Activated T-helper 1 cell treated with anti-CD3 and anti-CD28 coated beads, Interleukin-12 subunit alpha, Interleukin-12 subunit beta, Interleukin-2, Interleukin-4 antibody, amounts not matched to agents 30 ng/mL and 10 ng/mL and 1 ng/mL, durations not matched to agents 14 hours and 24 hours and 36 hours (primary cell): Measurements from ENCODE around the gene TBC1D22A. TPM values are rescaled to one million over a fixed set of nuclear protein-coding genes. Genes with fewer than 3 reads are reported as not detected.
"Not testable (repeated sequence)": the region's sequence is repeated elsewhere in the genome, so short reads cannot be mapped to it uniquely, and the experiment has no call there.

ENCODE experiments used
- DNase-seq: peaks from one replicate; pipeline ENCODE4 v3.0.0; 2021; ENCODE audit warnings: low spot score
- H3K27ac Mint-ChIP-seq: one replicate; pipeline ENCODE4 v1.8.0; 2021; ENCODE audit warnings: mild to moderate bottlenecking, mixed read lengths
- H3K27me3 Mint-ChIP-seq: one replicate; pipeline ENCODE4 v1.8.0; 2022; ENCODE audit warnings: mild to moderate bottlenecking, moderate library complexity, mixed read lengths; ENCODE audit not compliant: insufficient read depth
- H3K36me3 Mint-ChIP-seq: one replicate; pipeline ENCODE4 v1.8.0; 2021; ENCODE audit warnings: low read depth, mixed read lengths
- H3K4me1 Mint-ChIP-seq: one replicate; pipeline ENCODE4 v1.8.0; 2021; ENCODE audit warnings: low read depth, mixed read lengths
- H3K4me3 Mint-ChIP-seq: one replicate; pipeline ENCODE4 v1.8.0; 2021; ENCODE audit warnings: mild to moderate bottlenecking, moderate library complexity, mixed read lengths
- H3K9me3 Mint-ChIP-seq: one replicate; pipeline ENCODE4 v1.8.0; 2021; ENCODE audit warnings: mixed read lengths
- intact Hi-C: fragments of 100-400 bp; cut with micrococcal nuclease; formaldehyde crosslinking; loops from one replicate; pipeline ENCODE4 v1.15.1; 2024
- total RNA-seq: library from RNA; stranded (reverse); gene quantifications from 2 replicates; pipeline ENCODE4 v1.2.3, GENCODE V29; 2022

TBC1D22A gene
- total RNA-seq, 1 donor from 2014 or later: 42.4 TPM

DNA sequence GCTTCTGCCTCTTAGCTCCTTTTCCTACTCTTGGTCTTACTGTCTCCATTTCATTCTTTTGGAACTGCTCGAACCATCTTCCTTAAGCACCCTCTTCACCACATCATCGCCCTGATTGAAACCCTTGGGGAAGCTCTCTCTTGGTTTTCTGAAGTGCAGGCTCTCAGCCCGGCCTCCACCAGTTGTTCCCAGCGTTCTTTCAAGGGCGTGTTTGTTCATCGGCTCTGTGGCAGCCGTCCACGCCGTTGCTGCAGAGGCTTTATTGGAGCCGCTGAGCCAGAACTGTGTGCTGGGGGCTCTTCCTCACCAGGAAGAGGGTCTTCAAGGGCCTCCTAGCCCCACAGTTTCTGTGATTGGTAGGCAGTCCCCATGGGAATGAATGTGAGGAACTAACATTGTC is 214.1 kb downstream of the TBC1D22A start:
- Mint-ChIP-seq H3K27ac (no peak overlapping the region), H3K9me3 (no peaks in the 10 kb centered on the region), H3K4me3 (no peak overlapping the region), H3K36me3 (peaks cover 14% of the 10 kb centered on the region), H3K4me1 (no peaks in the 10 kb centered on the region), H3K27me3 (no peaks in the 10 kb centered on the region)
- intact Hi-C loops: no loop called here
- no peak for DNase-seq

- intact Hi-C loops: no loop called here
- H3K27me3 Mint-ChIP-seq: no peaks in the 10 kb centered on the region
- H3K4me3 Mint-ChIP-seq: no peak overlapping the region
- H3K36me3 Mint-ChIP-seq: peaks cover 14% of the 10 kb centered on the region
- no peaks in the 10 kb centered on the region for H3K9me3 Mint-ChIP-seq
- H3K27ac Mint-ChIP-seq: no peak overlapping the region
- no peak for DNase-seq
- no peaks in the 10 kb centered on the region for H3K4me1 Mint-ChIP-seq
These were observed 215.3 kb downstream of the TBC1D22A start for GRCh38 chr22:46977656-46978343.

- intact Hi-C loops, H3K27me3 Mint-ChIP-seq, DNase-seq, H3K9me3 Mint-ChIP-seq, H3K27ac Mint-ChIP-seq, H3K4me3 Mint-ChIP-seq, H3K4me1 Mint-ChIP-seq: not testable (repeated sequence)
- H3K36me3 Mint-ChIP-seq: peaks cover 17% of the 10 kb centered on the region
These were observed 216.2 kb downstream of the TBC1D22A start for GRCh38 chr22:46978668-46979067.

GRCh38 chr22:46979506-46979905 is 217.1 kb downstream of the TBC1D22A start:
- Mint-ChIP-seq H3K9me3 (no peaks in the 10 kb centered on the region), H3K27ac (no peak overlapping the region), H3K27me3 (no peaks in the 10 kb centered on the region), H3K4me1 (no peaks in the 10 kb centered on the region), H3K4me3 (no peak overlapping the region), H3K36me3 (peaks cover 17% of the 10 kb centered on the region)
- DNase-seq: no peak
- intact Hi-C loops: no loop called here

DNA sequence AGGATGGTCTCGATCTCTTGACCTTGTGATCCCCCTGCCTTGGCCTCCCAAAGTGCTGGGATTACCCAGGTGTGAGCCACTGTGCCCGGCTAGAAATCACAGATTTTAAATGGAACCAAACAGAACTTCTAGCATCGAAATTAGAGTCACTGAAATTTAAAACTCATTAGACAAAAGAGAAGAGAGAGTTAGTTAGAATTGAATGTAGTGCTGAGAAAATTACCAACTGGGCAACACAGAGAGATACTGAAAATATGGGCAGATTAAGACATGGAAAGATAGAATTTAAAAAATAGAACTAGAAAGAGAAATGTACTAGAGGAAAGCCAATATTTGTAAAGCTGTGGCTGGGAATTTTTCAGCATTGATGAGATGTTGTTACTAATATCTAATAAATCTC is 217.9 kb downstream of the TBC1D22A start:
- intact Hi-C loops: no loop called here
- no peaks in the 10 kb centered on the region for H3K4me1 Mint-ChIP-seq
- H3K4me3 Mint-ChIP-seq: no peak overlapping the region
- no peak overlapping the region for H3K27ac Mint-ChIP-seq
- peaks cover 17% of the 10 kb centered on the region for H3K36me3 Mint-ChIP-seq
- H3K27me3 Mint-ChIP-seq: no peaks in the 10 kb centered on the region
- H3K9me3 Mint-ChIP-seq: no peaks in the 10 kb centered on the region
- no peak for DNase-seq

DNA sequence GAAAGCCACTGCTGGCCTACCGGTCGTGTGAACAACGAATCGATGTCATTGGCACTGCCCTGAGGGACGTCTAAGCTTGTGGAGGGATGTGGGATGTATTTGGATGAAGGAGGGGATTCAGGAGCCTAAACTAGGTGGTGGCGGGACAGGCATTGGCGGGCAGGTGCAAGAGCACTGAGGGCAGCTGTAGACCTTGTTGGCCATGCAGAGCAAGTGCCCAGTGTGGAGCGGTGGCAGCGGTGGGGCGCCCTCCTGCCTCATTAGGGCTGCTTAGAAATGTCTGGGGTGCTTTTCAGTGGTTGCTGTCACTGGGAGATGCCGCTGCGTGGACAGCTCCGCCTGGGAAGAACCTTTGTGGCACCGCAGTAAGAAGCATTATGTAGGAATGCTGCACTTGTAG is 220.2 kb downstream of the TBC1D22A start:
- Mint-ChIP-seq H3K27ac (no peak overlapping the region), H3K36me3 (peaks cover 17% of the 10 kb centered on the region), H3K4me1 (no peaks in the 10 kb centered on the region), H3K27me3 (no peaks in the 10 kb centered on the region), H3K4me3 (no peak overlapping the region), H3K9me3 (no peaks in the 10 kb centered on the region)
- DNase-seq: no peak
- intact Hi-C loops: no loop called here

- no peaks in the 10 kb centered on the region for H3K27me3 Mint-ChIP-seq
- no peak overlapping the region for H3K27ac Mint-ChIP-seq
- intact Hi-C loops: no loop called here
- no peak overlapping the region for H3K4me3 Mint-ChIP-seq
- peaks cover 14% of the 10 kb centered on the region for H3K36me3 Mint-ChIP-seq
- H3K4me1 Mint-ChIP-seq: no peaks in the 10 kb centered on the region
- no peak for DNase-seq
- no peaks in the 10 kb centered on the region for H3K9me3 Mint-ChIP-seq
These were observed 220.6 kb downstream of the TBC1D22A start for GRCh38 chr22:46983046-46983445.

GRCh38 chr22:46984751-46985506 is 222.5 kb downstream of the TBC1D22A start:
- Mint-ChIP-seq H3K4me1 (no peaks in the 10 kb centered on the region), H3K9me3 (no peaks in the 10 kb centered on the region), H3K4me3 (no peak overlapping the region), H3K27me3 (no peaks in the 10 kb centered on the region), H3K27ac (no peak overlapping the region), H3K36me3 (peaks cover 7% of the 10 kb centered on the region)
- intact Hi-C loops: no loop called here
- DNase-seq: no peak

DNA sequence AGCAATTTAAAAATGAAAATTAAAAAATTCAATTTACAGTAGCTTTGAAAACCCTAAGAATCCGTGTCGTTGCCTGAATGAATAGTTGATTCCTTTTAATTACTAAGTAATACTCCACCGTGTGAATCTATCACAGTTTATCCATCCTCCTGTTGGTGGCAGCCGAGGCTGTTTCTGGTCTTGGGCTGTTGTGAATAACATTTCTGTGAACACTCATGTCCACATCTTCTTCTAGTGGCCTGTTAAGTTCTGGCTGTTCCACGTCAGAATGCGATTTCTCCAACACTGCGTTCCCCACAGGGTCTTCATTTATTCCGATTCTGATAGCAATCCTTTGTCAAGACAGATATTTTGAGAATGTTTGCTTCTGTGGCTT is 223.0 kb downstream of the TBC1D22A start:
- H3K4me1 Mint-ChIP-seq: no peaks in the 10 kb centered on the region
- no peak for DNase-seq
- H3K4me3 Mint-ChIP-seq: no peak overlapping the region

DNA sequence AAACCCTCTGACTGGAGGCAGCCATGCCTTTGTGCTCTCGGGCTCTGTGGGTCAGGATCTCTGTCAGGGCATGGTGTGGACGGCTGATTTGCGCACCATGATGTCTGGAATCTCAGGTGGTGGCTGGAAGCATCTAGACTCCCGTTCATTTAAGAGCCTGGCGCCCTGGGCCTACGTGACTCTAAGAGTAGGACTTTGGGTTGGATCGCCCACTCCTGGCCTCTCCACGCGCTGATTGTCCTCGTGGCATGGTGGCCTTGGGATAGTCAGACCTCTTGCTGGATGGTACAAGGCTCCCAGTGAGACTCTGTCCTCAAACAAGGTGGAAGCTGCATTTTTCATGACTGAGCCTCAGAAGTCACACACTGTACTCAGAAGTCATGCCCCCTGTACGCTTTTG is 224.3 kb downstream of the TBC1D22A start:
- Mint-ChIP-seq H3K4me3 (no peak overlapping the region), H3K27ac (no peak overlapping the region), H3K27me3 (no peaks in the 10 kb centered on the region), H3K36me3 (peaks cover 7% of the 10 kb centered on the region), H3K4me1 (no peaks in the 10 kb centered on the region), H3K9me3 (no peaks in the 10 kb centered on the region)
- intact Hi-C loops: no loop called here
- DNase-seq: no peak

More for the DNA sequence above, 223.0 kb downstream of the TBC1D22A start:
- Mint-ChIP-seq H3K27me3 (no peaks in the 10 kb centered on the region), H3K9me3 (no peaks in the 10 kb centered on the region), H3K36me3 (peaks cover 7% of the 10 kb centered on the region), H3K27ac (no peak overlapping the region)
- intact Hi-C loops: no loop called here

DNA sequence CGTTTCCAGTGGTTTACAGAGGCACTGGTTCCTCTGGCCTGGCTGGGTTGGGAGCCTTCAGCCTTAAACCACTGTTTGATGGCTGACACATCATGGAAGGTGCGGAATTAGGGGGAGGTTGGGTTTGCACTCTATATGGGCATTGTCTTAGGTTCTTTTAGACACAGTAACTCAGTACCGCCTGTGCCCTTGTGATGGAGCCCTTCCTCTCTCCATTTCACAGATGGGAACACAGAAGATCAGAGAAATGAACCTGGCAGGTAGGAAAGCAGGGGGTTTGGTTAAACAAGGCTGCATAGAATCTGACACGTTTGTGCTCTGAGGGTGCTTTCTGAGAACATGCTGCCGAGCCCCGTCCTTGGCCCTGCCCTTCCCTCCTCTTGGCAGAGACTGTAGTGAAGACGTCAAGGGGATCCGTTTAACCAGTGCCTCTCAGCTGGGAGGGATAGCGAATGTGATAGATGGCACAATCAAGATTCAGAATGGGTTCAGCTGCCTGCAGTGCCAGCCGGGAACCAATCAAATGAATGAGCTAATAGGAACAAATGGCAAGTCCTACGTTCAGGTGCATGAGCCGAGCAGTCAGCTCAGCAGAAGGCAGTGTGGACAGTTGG is 228.6 kb downstream of the TBC1D22A start:
- intact Hi-C loops: no loop called here
- no peak overlapping the region for H3K4me3 Mint-ChIP-seq
- H3K4me1 Mint-ChIP-seq: no peaks in the 10 kb centered on the region
- H3K27me3 Mint-ChIP-seq: no peaks in the 10 kb centered on the region
- no peaks in the 10 kb centered on the region for H3K9me3 Mint-ChIP-seq
- no peaks in the 10 kb centered on the region for H3K36me3 Mint-ChIP-seq
- no peak overlapping the region for H3K27ac Mint-ChIP-seq
- no peak for DNase-seq

GRCh38 chr22:46991666-46992065 is 229.2 kb downstream of the TBC1D22A start:
- Mint-ChIP-seq H3K4me1 (no peaks in the 10 kb centered on the region), H3K27me3 (no peaks in the 10 kb centered on the region), H3K4me3 (no peak overlapping the region), H3K27ac (no peak overlapping the region), H3K9me3 (no peaks in the 10 kb centered on the region), H3K36me3 (peaks cover under 1% of the 10 kb centered on the region)
- intact Hi-C loops: no loop called here
- DNase-seq: no peak

DNA sequence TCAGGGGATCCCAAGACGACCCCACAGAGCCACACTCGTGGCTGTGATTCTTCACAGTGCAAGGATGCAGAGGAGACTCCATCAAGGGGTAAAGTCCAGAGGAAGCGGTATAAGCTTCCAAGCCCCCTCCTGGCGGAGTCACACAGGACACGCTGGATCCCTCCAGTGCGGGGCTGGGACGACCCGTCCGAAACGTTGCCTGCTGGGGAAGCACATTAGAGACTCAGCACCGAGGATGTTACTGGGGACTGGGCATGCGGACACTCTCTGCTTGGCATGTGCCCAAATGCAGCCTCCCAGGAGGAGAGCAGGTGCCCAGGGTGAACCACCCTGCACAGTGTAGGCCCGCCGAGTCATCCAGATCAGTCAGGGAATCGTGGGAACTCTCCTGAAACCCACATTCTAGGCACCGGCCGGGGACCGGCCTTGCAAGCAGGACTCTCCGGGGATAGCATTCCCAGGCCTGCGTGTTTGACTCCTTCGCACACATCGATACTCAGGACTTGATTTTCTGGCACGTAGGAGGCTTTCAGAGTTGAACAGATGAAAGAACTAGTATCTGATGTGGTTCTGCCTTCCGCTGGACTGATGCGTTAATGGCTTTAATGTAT is 229.8 kb downstream of the TBC1D22A start:
- Mint-ChIP-seq H3K4me1 (no peaks in the 10 kb centered on the region), H3K27me3 (no peaks in the 10 kb centered on the region), H3K4me3 (no peak overlapping the region), H3K27ac (no peak overlapping the region), H3K9me3 (no peaks in the 10 kb centered on the region), H3K36me3 (peaks cover 1% of the 10 kb centered on the region)
- intact Hi-C loops: no loop called here
- no peak for DNase-seq
